Body of pancreas (tissue), 4 donors: ENCODE results near the gene CTNND2.

Experiments used
- CTCF ChIP-seq, 7 experiments: fragments of 450-650 bp in 4 of 7; fragments of 200-600 bp in 3 of 7; sonication (generic) in 3 of 7; IDR thresholded peaks; one replicate each; pipeline ENCODE4 v1.5.1; 2016 to 2019; ENCODE audit warnings: antibody characterized with exemption in 7 of 7
- POLR2A ChIP-seq, 3 donors: fragments of 450-650 bp; IDR thresholded peaks; one replicate each; pipeline ENCODE4 v1.6.1; 2016; ENCODE audit warnings: antibody characterized with exemption in 3 of 3, mild to moderate bottlenecking in 2 of 3

- TF ChIP-seq CTCF (IDR thresholded peaks at IDR 0.05): no peak
- TF ChIP-seq POLR2A (IDR thresholded peaks at IDR 0.05): no peak
Observed at GRCh38 chr5:11289208-11289607, 615.0 kb downstream of the CTNND2 start.
